SK-N-MC (cell line): Measurements from ENCODE around the gene DGKD.

Experiments used
- EZH2 ChIP-seq: fragments of 200-600 bp; sonication (generic); IDR thresholded peaks from one replicate; pipeline ENCODE4 v1.6.1; 2017; ENCODE audit warnings: antibody characterized with exemption
- POLR2AphosphoS5 ChIP-seq: IDR thresholded peaks from 2 replicates; pipeline ENCODE4 v1.6.1; 2012; ENCODE audit warnings: mild to moderate bottlenecking, low read depth, low read length, borderline replicate concordance

DNA sequence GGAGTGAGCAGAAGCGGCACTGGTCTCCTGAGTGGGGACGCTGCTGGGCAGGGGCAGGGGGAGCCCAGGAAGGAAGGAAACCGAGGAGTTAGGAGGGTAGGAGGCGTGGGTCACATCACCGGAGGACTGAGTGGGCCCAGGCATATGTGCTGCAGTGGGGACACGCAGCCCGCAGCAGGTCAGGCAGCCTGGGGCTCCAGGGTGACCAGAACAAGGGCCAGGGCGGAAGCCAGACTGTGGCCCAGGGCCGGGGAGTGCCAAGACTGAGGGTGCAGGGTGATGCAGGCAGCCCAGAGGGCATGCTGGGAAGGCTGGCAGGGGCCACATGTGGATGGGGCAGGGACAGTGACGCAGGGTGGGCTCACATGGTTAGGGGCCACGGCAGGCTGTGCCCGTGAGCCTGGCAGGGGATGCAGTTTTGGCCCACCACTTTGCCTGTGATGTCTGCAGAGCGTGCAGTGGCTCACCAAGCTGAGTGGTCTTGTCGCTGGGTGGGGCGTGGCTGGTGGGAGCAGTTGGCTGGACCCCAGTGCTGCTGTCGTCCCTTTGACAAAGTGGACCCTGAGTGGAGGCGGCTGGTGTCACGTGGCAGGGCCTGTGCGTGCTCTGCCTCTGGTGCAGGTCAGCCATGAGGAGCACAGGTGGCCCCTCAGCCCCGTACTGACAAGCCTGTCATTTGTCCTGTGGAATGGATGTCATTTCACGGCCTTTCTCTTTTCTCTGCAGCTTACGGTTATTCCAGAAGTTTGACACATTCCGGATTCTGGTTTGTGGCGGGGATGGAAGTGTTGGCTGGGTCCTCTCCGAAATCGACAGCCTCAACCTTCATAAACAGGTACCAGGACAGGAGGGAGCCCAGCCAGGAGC is 87.1 kb downstream of the DGKD start:
- TF ChIP-seq POLR2AphosphoS5 = no peak
- TF ChIP-seq EZH2 = no peak
